Rectal smooth muscle tissue (tissue), 1 donor: ENCODE measurements around the gene DCX.
"Not testable (repeated sequence)": the region's sequence is repeated elsewhere in the genome, so short reads cannot be mapped to it uniquely, and the experiment has no call there.

Experiments used
- H3K27ac ChIP-seq: one replicate; pipeline ENCODE4 v1.7.0; 2013; ENCODE audit warnings: low read depth, low read length, inconsistent platforms
- H3K27me3 ChIP-seq: one replicate; pipeline ENCODE4 v1.7.0; 2013; ENCODE audit warnings: low read length; ENCODE audit not compliant: control insufficient read depth, insufficient read depth
- H3K36me3 ChIP-seq: one replicate; pipeline ENCODE4 v1.7.0; 2013; ENCODE audit warnings: low read length; ENCODE audit not compliant: control insufficient read depth, insufficient read depth
- H3K4me1 ChIP-seq: one replicate; pipeline ENCODE4 v1.7.0; 2013; ENCODE audit warnings: low read length; ENCODE audit not compliant: control insufficient read depth, insufficient read depth
- H3K4me3 ChIP-seq: one replicate; pipeline ENCODE4 v1.7.0; 2013; ENCODE audit warnings: low read length
- H3K9ac ChIP-seq: one replicate; pipeline ENCODE4 v1.7.0; 2013; ENCODE audit warnings: low read length

The DCX gene

DNA sequence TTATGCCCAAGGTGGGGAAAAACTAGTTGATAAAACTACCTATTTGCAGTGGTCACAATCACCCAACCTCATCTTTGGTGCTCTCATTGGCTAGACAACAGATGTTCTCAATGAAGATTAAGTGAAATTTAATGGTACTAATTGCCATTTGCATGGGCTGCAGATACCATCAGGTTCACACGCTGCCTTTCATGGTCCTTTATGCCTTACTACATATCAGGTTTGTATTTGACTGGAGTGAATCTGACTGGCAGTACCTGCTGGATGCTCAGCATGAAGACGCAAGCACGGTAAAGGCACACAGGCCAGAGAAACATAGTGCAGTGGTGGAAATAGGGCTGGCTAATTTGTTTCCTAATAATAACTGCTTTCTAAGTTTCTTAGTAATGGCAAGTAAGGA lies 48.3 kb downstream of the DCX start:
- Histone ChIP-seq H3K4me3 (no peak overlapping the region), H3K36me3 (no peaks in the 10 kb centered on the region), H3K4me1 (no peaks in the 10 kb centered on the region), H3K9ac (no peak overlapping the region), H3K27me3 (peaks cover 3% of the 10 kb centered on the region), H3K27ac (no peak overlapping the region)

DNA sequence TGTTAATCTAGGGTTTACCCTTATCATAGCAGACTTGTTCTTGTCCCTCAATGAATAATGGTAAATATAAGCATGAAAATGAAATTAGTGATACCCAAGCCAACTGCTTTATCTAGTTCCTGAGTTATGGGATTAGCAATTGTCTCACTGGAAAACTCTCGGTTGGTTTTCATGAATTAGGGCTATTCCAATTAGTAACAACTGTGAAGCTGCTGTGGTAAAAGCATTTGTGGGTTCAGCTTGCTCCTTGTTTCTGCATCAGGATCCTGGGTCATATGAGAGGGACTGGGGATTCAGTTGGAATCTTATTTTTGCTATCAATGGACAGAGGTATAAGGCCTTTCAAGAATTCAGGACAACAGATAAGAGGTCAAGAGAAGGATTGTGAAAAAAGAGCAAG lies 50.2 kb downstream of the DCX start:
- no peaks in the 10 kb centered on the region for H3K4me1 ChIP-seq
- no peak overlapping the region for H3K4me3 ChIP-seq
- H3K9ac ChIP-seq = no peak overlapping the region
- no peaks in the 10 kb centered on the region for H3K36me3 ChIP-seq
- peaks cover 3% of the 10 kb centered on the region for H3K27me3 ChIP-seq
- no peak overlapping the region for H3K27ac ChIP-seq

DNA sequence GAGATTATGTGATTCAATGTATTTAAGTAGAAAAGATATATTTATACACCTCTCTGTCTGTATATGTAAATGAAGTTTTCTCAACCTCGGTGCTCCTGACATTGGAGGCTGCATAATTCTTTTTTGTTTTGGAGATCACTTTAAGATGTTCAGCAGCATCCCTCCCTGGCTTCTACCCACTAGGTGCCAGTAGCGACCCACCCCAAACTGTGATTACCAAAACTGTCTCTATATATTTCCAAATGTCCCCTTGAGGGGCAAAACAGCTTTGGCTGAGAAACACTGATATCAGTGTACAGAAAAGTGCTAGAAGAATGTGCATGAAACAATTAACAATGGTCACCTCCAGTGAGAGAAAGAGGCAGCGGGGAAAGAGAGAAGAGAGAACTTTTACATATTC lies 51.2 kb downstream of the DCX start:
- no peak overlapping the region for H3K27ac ChIP-seq
- no peaks in the 10 kb centered on the region for H3K36me3 ChIP-seq
- no peak overlapping the region for H3K4me3 ChIP-seq
- H3K9ac ChIP-seq = no peak overlapping the region
- no peaks in the 10 kb centered on the region for H3K4me1 ChIP-seq
- H3K27me3 ChIP-seq = peaks cover 2% of the 10 kb centered on the region

DNA sequence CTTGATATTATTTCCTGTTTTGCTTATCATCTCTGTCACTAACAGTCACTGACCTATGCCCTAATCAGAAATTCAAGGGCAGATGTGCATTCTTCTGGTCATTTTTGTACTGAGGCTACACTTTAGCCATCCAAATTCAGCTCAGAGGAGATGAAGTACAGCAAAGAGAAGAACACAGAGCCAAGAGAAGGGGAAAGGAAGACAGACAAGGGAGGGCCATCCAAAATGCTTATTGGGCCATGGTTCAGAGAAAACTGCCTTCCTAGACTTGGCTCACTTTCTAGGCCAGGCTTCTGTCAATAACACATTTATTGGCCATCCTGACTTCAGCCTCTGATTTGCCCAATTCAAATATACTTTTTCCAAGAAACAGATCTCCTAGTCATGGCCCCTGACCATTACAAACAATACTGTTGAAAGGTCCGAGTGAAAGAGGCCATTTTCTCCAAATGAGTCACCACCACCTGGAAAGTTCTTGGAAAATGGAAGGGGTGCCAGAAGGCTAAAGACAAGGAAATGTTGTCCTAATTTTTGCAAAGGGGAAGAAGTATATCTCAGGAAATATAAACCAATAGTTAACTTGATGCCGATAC lies 56.4 kb downstream of the DCX start:
- H3K27ac ChIP-seq = no peak overlapping the region
- H3K36me3 ChIP-seq = no peaks in the 10 kb centered on the region
- H3K4me1 ChIP-seq = peaks cover 10% of the 10 kb centered on the region
- no peak overlapping the region for H3K9ac ChIP-seq
- H3K4me3 ChIP-seq = no peak overlapping the region
- H3K27me3 ChIP-seq = no peaks in the 10 kb centered on the region

DNA sequence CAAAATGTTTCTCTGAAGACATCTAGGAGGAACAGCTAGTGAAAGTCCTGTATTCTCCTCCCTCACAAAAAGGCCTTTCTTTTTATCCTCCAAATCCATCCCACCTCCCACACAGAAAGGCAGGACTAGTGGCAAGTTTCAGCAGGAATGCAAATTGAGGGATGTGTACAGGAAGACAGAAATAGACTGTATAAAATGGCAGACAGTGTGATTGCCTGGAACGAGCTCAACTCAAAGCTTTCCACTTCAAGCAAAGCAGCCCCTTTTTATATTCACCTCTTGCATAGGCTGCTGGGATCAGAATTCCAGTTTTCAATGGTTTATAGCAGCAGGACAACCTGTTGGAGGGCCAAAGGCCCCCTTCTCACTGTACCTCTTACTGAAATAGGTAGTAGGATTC lies 57.5 kb downstream of the DCX start:
- Histone ChIP-seq H3K4me1 (peaks cover 10% of the 10 kb centered on the region), H3K27me3 (no peaks in the 10 kb centered on the region), H3K9ac (no peak overlapping the region), H3K27ac (no peak overlapping the region), H3K4me3 (no peak overlapping the region), H3K36me3 (no peaks in the 10 kb centered on the region)

DNA sequence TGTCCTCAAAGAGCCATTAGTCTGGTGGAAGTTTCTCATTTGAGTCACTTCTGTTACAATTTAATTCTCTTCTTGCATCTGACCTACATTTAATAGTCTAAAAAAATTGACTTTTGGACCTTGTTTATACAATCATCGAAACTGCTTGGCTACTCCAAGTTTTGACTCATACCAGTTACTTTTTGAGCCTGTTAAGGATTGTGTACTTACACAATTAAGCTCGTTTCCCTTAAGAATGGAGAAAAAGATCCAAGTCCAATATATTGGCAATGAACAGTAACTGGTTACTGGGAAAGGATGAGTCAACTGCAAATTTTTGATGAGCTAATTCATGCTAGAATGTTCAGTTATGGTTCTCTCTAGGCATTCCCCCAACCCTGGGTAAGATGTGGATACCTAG lies 58.2 kb downstream of the DCX start:
- H3K27ac ChIP-seq = no peak overlapping the region
- no peaks in the 10 kb centered on the region for H3K36me3 ChIP-seq
- peaks cover 10% of the 10 kb centered on the region for H3K4me1 ChIP-seq
- H3K4me3 ChIP-seq = no peak overlapping the region
- no peaks in the 10 kb centered on the region for H3K27me3 ChIP-seq
- H3K9ac ChIP-seq = no peak overlapping the region

DNA sequence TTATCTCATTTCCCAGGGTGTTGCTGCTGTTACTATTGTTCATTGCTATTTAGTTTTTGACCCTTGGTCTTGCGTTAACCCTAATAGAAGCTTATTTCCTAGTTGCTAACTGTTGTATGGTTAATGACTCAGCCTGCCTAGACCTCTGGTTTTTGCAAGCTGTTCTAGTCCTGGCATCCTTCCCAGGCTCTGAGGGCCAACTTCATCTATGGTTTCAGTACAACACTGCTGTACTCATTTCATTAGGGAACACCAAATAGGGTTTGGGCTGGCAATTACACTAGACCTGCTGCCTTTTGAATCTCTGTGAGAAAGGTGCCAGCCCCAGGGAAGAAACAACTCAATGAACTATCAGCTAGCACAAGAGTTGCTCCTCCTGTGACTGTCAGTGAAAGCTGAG lies 59.6 kb downstream of the DCX start:
- no peaks in the 10 kb centered on the region for H3K27me3 ChIP-seq
- no peak overlapping the region for H3K4me3 ChIP-seq
- no peak overlapping the region for H3K27ac ChIP-seq
- H3K4me1 ChIP-seq = peaks cover 10% of the 10 kb centered on the region
- no peak overlapping the region for H3K9ac ChIP-seq
- H3K36me3 ChIP-seq = no peaks in the 10 kb centered on the region

DNA sequence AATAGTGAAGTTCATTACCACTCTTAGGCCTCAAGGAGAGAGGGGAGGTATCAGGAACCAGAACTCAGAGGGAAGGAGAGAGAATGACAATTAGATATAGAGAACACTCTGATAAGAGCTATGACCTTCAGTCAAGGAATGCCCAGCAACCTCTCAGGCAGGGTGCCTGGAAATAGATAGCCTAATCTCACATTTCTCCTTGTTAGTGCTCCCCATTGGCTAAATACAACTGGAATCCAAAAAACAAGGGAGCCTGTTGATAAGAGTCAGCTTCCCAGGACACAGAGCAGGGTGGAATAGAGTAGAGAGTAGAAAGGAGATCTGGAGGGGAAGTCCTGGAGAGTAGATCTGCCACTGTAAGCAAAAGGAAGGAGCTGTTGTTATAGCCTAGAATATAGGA lies 62.1 kb downstream of the DCX start:
- Histone ChIP-seq H3K4me3 (no peak overlapping the region), H3K27me3 (no peaks in the 10 kb centered on the region), H3K9ac (no peak overlapping the region), H3K36me3 (no peaks in the 10 kb centered on the region), H3K4me1 (peaks cover 10% of the 10 kb centered on the region), H3K27ac (no peak overlapping the region)

DNA sequence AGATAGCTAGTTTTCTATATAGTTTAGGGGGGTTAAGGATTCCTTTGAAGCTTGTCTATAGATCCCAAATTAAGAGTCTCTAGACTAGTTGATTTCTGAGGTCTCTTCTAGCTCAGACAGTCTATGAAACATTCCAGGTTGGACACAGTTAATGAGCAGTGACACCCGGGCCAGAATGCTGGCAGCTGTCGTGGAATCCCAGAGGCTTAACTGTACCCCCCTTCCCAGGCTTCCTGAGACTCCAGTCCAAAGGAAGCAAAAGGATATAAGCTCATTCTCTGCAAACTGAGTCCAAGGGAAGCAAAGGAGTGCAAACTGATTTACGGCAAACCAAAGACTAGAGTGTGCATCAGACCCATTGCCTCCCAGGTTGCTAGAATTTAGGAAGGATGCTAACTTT lies 62.9 kb downstream of the DCX start:
- H3K9ac ChIP-seq = no peak overlapping the region
- peaks cover 10% of the 10 kb centered on the region for H3K4me1 ChIP-seq
- H3K27me3 ChIP-seq = no peaks in the 10 kb centered on the region
- H3K27ac ChIP-seq = no peak overlapping the region
- H3K36me3 ChIP-seq = no peaks in the 10 kb centered on the region
- H3K4me3 ChIP-seq = no peak overlapping the region

DNA sequence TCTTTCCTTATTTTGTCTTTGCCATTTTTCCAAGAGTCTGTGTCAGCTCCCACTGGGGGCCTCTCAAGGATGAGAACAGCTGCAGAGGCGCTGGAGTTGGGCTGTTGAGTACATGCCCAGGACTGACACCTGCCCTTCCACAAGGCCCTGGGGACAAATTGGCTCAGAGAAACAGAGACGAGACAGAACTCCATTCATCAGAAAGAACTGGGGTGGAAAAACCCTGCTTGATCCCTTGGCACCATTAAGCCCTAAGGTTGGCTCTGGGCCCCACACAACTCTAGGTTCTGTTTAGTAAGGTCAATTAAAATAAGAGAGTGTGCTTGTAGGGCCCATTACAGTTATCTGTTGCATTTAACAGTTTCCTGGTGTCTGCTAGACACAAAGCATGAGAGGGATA lies 63.6 kb downstream of the DCX start:
- Histone ChIP-seq H3K36me3 (no peaks in the 10 kb centered on the region), H3K4me1 (peaks cover 10% of the 10 kb centered on the region), H3K27me3 (no peaks in the 10 kb centered on the region), H3K4me3 (no peak overlapping the region), H3K27ac (no peak overlapping the region), H3K9ac (no peak overlapping the region)

DNA sequence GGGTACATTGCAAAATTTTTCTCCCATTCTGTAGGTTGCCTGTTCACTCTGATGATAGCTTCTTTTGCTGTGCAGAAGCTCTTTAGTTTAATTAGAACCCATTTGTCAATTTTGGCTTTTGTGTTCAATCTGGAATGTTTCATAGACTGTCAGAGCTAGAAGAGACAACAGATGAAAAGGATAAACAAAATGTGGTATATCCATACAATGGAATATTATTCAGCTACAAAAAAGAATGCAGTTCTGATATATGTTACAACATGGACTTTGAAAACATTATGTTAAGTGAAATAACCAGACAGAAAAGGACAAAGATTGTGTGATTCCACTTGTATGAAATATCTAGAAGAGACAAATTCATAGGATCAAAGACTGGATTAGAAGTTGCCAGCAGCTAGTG lies 65.8 kb downstream of the DCX start:
- not testable (repeated sequence) for H3K4me3 ChIP-seq, H3K36me3 ChIP-seq, H3K27ac ChIP-seq, H3K4me1 ChIP-seq, H3K9ac ChIP-seq, H3K27me3 ChIP-seq

DNA sequence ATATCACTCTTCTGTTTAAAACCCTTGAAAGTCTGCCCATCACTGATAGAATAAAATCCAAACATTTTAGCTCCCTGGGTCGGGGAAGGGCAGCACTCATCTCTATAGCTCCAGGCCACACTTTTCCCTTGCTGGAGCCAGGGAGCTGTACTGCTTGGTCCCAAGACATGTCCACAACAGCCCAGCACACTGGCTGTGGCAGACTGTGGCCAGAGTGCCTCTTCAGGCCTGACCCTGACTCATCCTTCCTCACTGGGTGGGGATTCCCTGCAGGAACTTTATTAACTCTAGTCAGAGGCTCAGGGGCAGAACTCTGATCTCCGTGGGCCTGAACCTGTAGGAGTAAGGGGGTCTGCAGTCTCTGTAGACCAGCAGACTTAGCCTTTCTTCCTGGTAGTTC lies 71.9 kb downstream of the DCX start:
- Histone ChIP-seq H3K27me3 (no peaks in the 10 kb centered on the region), H3K4me3 (no peak overlapping the region), H3K36me3 (no peaks in the 10 kb centered on the region), H3K9ac (no peak overlapping the region), H3K27ac (no peak overlapping the region), H3K4me1 (no peaks in the 10 kb centered on the region)

DNA sequence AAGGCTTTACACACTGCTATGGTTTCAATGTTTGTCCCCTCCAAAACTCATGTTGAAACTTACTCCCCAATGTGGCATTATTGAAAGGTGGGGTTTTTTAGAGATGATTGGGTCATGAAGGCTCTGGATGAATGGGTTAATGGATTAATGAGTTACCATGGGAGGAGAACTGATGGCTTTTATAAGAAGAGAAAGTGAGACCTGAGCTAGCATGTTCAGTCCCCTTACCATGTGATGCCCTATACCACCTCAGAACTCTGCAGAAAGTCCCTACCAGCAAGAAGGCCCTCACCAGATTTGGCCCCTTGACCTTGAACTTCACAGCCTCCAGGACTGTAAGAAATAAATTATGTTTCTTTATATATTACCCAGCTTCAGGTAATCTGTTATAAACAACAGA lies 72.8 kb downstream of the DCX start:
- Histone ChIP-seq H3K27ac (no peak overlapping the region), H3K27me3 (no peaks in the 10 kb centered on the region), H3K4me1 (no peaks in the 10 kb centered on the region), H3K9ac (no peak overlapping the region), H3K4me3 (no peak overlapping the region), H3K36me3 (no peaks in the 10 kb centered on the region)
